ENCODE measurements around the gene CTSW.

Gene CTSW

GRCh38 chr11:65892661-65893317 lies 13.2 kb downstream of the CTSW start:
- Histone ChIP-seq H3K27me3 (replicated peaks) (no peaks in the 10 kb centered on the region), H3K4me3 (ENCODE audit: low read depth, low read length) (peak overlapping the region; percentile 15), H3K36me3 (replicated peaks) (peaks cover 56% of the 10 kb centered on the region), H3K27ac (no peak overlapping the region)
- in situ Hi-C loops (cut with HindIII; ENCODE audit: low pct_ligation_motif_present, low sequenced_read_pairs) = no loop called here
- no peak for DNase-seq
- no peak for TF ChIP-seq CTCF (IDR thresholded peaks at IDR 0.05; ENCODE audit: low read depth, low read length, missing control alignments)

DNA sequence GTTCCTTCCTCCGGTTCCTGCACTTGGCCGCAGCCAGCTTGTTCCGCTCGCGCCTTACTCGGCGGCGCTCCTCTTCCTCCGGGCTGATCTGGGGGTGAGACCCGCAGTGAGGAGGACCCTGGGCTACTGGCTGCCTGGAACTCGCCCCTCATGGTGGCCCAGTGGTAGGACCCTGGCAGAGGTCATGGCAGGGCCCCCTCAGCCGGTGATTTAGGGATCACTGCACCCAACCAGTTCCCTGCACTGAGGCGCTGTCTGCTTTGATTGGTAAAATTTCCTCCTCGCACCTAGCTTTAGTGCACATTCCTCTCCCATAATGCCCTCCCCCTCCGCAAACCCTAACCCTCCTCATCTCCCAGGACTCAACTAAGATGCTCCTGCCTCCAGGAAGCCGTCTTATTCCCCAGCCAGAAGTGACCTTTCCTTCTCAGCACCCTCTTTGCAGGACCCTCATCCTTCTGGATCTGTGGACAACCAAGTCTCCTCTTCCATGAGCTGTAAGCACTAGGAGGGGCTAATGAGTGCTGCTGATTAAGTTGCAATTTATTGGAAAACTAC lies 14.5 kb downstream of the CTSW start:
- no peak overlapping the region for H3K4me3 ChIP-seq (ENCODE audit: low read depth, low read length)
- no peak overlapping the region for H3K27ac ChIP-seq
- in situ Hi-C loops (cut with HindIII; ENCODE audit: low pct_ligation_motif_present, low sequenced_read_pairs) = no loop called here

GRCh38 chr11:65895482-65895981 lies 15.9 kb downstream of the CTSW start:
- no peak for DNase-seq
- Histone ChIP-seq H3K27ac (no peak overlapping the region), H3K36me3 (replicated peaks) (peaks cover 61% of the 10 kb centered on the region), H3K27me3 (replicated peaks) (no peaks in the 10 kb centered on the region), H3K4me3 (ENCODE audit: low read depth, low read length) (no peak overlapping the region)
- in situ Hi-C loops (cut with HindIII; ENCODE audit: low pct_ligation_motif_present, low sequenced_read_pairs) = no loop called here
- TF ChIP-seq CTCF (IDR thresholded peaks at IDR 0.05; ENCODE audit: low read depth, low read length, missing control alignments) = no peak

More for the DNA sequence above, 14.5 kb downstream of the CTSW start:
- no peak for DNase-seq
- peaks cover 61% of the 10 kb centered on the region for H3K36me3 ChIP-seq (replicated peaks)
- no peaks in the 10 kb centered on the region for H3K27me3 ChIP-seq (replicated peaks)
- TF ChIP-seq CTCF (IDR thresholded peaks at IDR 0.05; ENCODE audit: low read depth, low read length, missing control alignments) = no peak

DNA sequence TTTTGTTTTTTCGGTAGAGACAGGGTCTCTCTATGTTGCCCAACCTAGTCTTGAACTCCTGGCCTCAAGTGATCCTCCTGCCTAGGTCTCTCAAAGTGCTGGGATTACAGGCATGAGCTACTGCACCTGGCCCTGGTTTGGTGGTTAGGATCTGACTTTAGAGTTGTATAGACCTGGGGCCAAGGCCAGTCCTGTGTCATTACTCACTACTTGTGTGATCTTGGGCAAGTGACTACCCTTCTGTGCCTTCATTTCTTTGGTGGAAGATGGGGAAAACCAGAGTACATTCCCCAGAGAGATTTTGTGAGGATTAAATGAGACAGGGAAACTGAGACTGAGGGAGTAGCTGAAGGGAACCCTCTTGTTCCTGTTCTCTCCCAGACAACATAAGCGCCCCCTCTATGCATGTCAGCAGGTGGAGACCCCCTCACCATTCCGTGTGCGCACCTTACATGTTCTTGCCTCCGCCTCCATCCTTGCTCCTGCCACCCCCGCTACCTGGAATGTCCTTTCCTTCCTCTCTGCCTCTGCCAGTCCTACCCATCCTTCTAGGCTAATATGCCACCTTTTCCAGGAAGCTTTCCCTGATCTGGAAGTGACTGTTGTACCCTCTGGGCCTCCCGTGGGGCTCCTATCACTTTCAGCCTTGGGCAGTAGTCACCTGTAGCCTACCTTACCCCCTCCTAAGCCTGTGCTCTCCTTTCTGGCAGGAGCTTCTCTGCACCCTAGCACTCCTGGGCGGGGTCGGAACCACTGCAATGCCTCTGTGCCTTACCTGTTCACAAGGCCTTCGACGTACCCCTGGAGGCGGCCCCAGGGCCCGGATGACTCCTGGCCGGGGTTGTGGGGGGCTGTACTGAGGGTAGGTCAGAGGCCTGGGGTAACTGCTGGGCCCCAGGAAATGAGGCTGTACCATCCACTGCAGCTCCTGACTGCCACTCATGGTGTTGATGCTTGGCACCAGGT lies 16.7 kb downstream of the CTSW start:
- Histone ChIP-seq H3K27ac (peak overlapping the region; percentile 42), H3K36me3 (replicated peaks) (peaks cover 58% of the 10 kb centered on the region), H3K4me3 (ENCODE audit: low read depth, low read length) (peak overlapping the region; percentile 29), H3K27me3 (replicated peaks) (no peaks in the 10 kb centered on the region)
- in situ Hi-C loops (cut with HindIII; ENCODE audit: low pct_ligation_motif_present, low sequenced_read_pairs) = no loop called here
- DNase-seq = no peak
- no peak for TF ChIP-seq CTCF (IDR thresholded peaks at IDR 0.05; ENCODE audit: low read depth, low read length, missing control alignments)

DNA sequence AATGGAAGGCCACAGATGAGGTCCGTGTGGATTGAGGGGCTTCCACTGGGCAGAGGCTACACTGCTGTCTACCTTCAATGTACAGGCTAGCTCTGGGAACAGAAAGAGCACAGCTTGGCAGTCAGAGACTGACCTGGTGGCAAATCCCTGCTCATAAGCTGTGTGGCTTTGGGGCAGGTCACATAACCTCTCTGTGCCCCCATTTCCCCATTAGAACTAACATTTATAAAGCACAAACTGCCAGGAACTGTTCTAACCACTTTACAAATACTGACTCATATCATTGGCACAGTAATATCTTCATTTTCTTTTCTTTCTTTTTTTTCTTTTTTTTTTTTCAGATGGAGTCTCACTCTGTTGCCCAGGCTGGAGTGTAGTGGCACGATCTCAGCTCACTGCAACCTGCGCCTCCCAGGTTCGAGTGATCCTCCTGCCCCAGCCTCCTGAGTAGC lies 17.4 kb downstream of the CTSW start:
- H3K27ac ChIP-seq = peak overlapping the region; percentile 42
- peak overlapping the region; percentile 95 for H3K4me3 ChIP-seq (ENCODE audit: low read depth, low read length)
- in situ Hi-C loops (cut with HindIII; ENCODE audit: low pct_ligation_motif_present, low sequenced_read_pairs) = no loop called here
- H3K27me3 ChIP-seq (replicated peaks) = no peaks in the 10 kb centered on the region
- no peak for DNase-seq
- no peak for TF ChIP-seq CTCF (IDR thresholded peaks at IDR 0.05; ENCODE audit: low read depth, low read length, missing control alignments)
- peaks cover 51% of the 10 kb centered on the region for H3K36me3 ChIP-seq (replicated peaks)
